GM18498 (cell line): ENCODE results near the gene MOB4.
"Not testable (repeated sequence)": the region's sequence is repeated elsewhere in the genome, so short reads cannot be mapped to it uniquely, and the experiment has no call there.

ENCODE experiments used
- ATAC-seq: cut with Tn5 transposase; IDR thresholded peaks from one replicate; pipeline ENCODE4 v1.9.1; 2021; ENCODE audit warnings: mild to moderate bottlenecking, moderate library complexity; ENCODE audit not compliant: unreplicated experiment

Gene MOB4

GRCh38 chr2:197515739-197516392, at the start of gene MOB4:
MOB4 (plus strand) TSS chr2:197516066; CDS start chr2:197516087, 21 bp downstream.
- ATAC-seq: peak; percentile 95

- no peak for ATAC-seq
Observed at GRCh38 chr2:197472166-197472565, 43.7 kb upstream of the MOB4 start.

- no peak for ATAC-seq
Observed at GRCh38 chr2:197477797-197478196, 38.1 kb upstream of the MOB4 start.

GRCh38 chr2:197480165-197481036, 35.5 kb upstream of the MOB4 start:
- no peak for ATAC-seq

GRCh38 chr2:197484248-197484647, 31.6 kb upstream of the MOB4 start:
- not testable (repeated sequence) for ATAC-seq

- ATAC-seq: no peak
Observed at GRCh38 chr2:197486175-197486574, 29.7 kb upstream of the MOB4 start.

GRCh38 chr2:197487385-197487784, 28.5 kb upstream of the MOB4 start:
- ATAC-seq: no peak

GRCh38 chr2:197495433-197496134, 20.3 kb upstream of the MOB4 start:
- no peak for ATAC-seq

- no peak for ATAC-seq
Observed at GRCh38 chr2:197496695-197497094, 19.2 kb upstream of the MOB4 start.

- no peak for ATAC-seq
Observed at GRCh38 chr2:197497326-197497725, 18.5 kb upstream of the MOB4 start.

GRCh38 chr2:197498235-197498936, 17.5 kb upstream of the MOB4 start:
- no peak for ATAC-seq

- peak; percentile 21 for ATAC-seq
Observed at GRCh38 chr2:197498937-197499593, 16.8 kb upstream of the MOB4 start.

GRCh38 chr2:197499594-197500502, 16.0 kb upstream of the MOB4 start, which contains the start of the genes HSPD1 and HSPE1:
HSPD1 (minus strand) TSS chr2:197499840; CDS start chr2:197498848, 992 bp downstream.
HSPE1 (plus strand) TSS chr2:197500379; CDS start chr2:197500437, 58 bp downstream.
- peak; percentile 85 for ATAC-seq

- ATAC-seq: peak; percentile 11
Observed at GRCh38 chr2:197500503-197501131, 15.2 kb upstream of the MOB4 start.

GRCh38 chr2:197502201-197502600, 13.7 kb upstream of the MOB4 start:
- ATAC-seq: no peak

GRCh38 chr2:197502685-197503084, 13.2 kb upstream of the MOB4 start:
- no peak for ATAC-seq

GRCh38 chr2:197504000-197504399, 11.9 kb upstream of the MOB4 start:
- no peak for ATAC-seq

- ATAC-seq: no peak
Observed at GRCh38 chr2:197504512-197504911, 11.4 kb upstream of the MOB4 start.

GRCh38 chr2:197506658-197507057, 9.2 kb upstream of the MOB4 start:
- no peak for ATAC-seq
